HG03457 (cell line): ENCODE measurements around the gene IP6K1.
"Not testable (repeated sequence)": the region's sequence is repeated elsewhere in the genome, so short reads cannot be mapped to it uniquely, and the experiment has no call there.

Experiments used
- ATAC-seq: cut with Tn5 transposase; IDR thresholded peaks from one replicate; pipeline ENCODE4 v1.9.1; 2021; ENCODE audit warnings: moderate number of reproducible peaks; ENCODE audit not compliant: unreplicated experiment

The IP6K1 gene

DNA sequence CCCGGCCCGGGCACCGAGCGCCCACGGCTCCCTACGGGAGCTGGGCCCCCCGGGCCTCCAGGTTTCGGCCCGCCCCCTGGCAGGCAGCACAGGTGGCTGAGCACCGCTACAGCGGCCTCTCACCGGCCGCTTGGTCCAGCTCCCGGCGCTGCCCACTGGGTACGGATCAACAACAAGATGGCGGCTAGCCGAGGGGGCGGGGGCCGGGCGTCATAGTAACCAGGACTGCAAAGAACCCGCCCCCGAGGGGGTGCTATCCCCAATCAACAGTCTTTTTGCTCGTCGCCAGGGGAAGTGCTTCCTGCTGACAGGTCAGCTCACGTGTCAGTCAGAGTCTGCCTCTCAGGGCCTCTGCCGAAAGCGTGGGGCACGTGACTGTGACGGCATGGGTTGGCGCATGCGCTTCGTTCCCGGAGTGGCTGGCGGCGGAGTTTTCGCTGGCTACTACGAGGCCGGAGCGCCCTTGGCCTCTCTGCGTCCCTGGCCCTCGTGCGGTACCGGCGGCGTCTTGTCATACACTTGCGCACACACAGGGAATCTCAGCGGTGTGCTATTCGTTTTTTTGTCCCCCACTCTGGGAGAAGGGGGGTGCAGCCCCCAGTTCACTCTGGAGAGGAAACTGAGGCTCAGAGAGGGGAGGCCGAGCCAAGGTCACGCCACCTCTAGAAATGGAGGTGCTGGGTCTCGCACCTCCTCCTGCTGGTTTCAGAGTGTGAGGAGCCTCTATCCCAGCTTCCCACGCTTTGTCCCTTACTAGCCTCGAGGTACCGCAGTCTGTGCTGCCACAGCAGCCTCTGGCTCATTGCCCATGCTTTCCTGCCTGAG lies at the start of gene IP6K1:
Gene IP6K1 (minus strand): TSS at position 186 of the 825 bp plus-strand sequence. CDS start 38,502 bp downstream, outside the sequence.
- ATAC-seq, result peak; percentile 85

DNA sequence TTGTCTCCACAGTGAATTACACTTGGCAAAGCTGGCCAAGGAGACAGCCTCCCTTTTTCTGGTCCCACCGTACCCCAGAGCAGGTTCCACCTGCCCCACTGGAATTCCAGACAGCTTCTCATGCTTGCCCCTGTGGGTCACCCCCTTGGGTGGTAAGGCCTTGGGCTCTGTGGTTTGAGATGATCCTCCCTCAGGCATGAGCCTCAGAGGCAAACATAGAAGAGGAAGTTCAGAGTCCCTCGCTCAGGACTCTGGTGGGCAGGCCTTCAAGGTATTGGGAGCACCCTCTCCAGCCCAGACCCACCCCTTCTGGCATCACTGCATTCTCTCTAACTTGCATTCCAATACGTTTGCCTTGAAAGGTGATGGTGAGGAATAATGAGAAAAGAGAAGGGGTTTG lies 45.0 kb upstream of the IP6K1 start:
- no peak for ATAC-seq

DNA sequence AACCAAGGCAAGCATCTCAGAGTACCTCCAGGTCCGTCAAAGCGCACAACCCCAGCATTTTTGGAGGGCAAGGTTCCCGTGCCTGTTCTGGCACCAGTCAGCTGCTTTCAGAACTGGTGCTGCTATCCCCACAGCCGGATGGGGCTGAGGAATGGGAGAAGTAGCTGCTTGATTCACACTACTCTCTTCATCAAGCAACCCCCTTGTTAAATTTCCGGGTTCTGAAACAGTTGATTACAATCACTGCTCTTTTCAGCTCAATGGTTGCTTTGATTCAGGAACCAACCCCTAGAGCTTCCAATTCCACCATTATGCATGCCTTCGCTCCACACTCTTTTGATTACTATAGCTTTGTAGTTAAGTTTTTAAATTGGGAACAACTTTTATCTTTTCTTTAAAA lies 39.7 kb upstream of the IP6K1 start:
- no peak for ATAC-seq

DNA sequence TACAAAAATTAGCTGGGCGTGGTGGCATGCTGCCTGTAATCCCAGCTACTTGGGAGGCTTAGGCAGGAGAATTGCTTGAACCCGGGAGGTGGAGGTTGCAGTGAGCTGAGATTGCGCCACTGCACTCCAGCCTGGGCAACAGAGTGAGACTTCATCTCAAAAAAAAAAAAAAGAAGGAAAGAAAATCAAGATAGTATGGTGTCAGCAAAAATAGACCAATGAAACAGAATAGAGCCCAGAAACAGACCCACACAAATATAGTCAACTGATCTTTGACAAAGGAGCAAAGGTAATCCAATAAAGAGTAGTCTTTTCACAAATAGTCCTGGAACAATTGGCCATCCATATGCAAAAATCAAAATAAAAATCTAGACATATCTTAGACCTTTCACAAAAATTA lies 36.8 kb upstream of the IP6K1 start:
- not testable (repeated sequence) for ATAC-seq

DNA sequence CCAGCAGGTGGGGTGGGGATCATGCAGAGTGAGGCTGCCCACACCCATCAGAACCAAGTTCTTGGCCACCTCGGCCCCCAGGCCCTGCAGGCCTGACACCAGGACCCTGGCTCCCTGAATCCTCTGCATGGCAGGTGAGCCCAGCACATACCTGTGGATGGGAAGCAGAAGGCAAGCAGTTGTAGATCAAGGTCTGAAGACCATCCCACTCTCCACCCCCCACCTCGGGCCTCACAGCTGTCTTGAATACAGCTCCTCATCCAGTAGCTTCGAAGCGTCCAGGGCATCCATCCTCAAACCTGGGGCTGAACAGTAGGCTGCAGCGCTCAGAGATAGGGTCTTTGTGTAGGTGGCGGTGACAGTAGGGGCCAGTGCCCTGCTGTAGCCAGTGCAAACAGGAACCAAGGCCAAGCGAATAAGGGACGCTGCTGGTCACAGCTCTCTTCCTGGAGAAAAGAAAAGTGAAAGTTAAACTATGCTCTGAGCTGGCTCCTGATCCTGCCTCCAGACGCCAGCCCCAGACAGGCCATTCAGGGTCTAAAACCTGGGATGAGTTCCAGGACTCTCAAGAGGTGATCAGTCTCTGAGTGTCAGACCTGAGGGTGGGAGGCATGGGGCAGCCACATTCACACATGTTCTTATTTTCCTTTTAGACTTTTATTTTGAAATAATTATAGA lies 27.3 kb upstream of the IP6K1 start, which contains the start of gene UBA7:
Gene UBA7 (minus strand): TSS at position 457 of the 678 bp plus-strand sequence. CDS start 166 bp downstream, at position 291.
- no peak for ATAC-seq

DNA sequence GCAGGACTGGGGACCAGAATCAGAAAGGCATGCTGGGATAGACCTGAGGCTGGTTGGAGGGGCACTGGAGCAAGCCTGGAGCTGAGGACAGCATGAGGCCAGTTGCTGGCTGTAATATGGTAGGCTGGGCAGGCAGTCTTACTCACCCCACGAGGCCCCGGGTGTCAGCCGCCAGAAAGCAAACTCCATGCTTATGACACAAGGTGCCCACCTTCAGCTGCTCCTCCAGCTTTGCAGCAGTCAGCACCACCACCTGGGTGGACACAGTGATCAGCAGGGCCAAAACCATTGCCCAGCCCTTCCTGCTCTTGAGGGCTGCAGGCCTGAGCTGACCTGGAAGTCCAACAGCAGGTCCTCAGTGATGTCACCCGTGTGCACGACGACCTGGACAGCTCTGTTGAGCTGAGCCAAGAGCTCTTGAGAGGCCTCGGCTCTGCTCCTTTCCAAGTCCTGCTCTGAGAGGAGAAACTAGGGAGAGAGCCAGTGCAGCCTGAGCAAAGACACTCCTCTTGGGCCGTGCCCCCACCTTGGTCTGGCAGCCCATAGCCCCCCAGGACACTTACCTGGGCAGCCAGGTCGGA lies 26.7 kb upstream of the IP6K1 start:
- no peak for ATAC-seq

DNA sequence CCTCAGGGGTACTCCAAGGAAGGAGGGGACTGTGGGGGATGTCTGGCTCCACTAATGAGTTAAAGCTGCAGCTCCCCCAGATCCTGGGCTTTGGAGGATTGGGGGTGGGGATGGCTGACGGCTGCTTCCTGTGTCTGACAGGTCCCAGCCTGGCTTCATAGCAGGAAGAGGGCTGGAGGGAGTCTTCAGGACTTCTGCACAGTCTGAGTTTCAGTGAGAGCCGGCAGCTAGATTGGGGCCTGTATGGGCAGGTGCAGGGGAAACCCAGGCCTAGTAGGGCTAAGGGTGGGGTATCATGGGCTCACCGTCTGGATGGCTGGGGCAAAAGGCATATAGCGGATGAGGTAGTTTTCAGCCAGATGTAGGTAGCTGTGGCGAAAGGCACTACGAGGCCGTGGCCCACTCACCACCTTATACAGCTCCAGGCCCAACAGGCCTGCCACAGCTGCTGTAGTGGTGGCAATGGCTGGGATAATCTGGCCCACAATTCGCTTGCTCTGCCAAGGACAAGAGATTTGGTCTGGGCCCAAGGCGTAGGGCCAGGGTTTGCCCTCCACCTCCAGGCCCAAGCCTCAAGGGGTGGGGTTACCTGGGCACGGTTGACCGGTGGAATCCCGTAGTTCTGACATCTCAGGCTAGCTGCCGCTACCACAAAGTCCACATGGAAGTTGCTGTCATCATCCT lies 21.2 kb upstream of the IP6K1 start:
- ATAC-seq, result no peak

DNA sequence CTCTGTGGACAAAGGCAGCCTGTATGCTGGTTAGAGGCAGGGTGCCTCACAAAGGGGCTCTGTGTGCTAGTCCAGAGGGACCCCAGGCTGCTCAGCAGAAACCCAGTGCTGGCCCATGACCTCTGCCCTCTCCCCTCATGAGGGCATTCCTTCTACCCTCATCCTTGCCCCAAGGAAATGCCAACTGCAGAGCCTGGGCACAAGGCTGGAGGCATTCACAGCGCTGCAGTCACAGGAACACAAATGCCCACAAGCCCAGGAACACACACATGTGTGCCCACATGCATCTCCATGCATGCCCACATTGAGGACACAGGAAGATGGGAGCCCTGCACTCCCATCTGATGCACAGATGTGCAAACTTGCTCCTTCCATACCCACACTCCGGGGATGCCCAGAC lies 20.5 kb upstream of the IP6K1 start:
- ATAC-seq, result no peak

DNA sequence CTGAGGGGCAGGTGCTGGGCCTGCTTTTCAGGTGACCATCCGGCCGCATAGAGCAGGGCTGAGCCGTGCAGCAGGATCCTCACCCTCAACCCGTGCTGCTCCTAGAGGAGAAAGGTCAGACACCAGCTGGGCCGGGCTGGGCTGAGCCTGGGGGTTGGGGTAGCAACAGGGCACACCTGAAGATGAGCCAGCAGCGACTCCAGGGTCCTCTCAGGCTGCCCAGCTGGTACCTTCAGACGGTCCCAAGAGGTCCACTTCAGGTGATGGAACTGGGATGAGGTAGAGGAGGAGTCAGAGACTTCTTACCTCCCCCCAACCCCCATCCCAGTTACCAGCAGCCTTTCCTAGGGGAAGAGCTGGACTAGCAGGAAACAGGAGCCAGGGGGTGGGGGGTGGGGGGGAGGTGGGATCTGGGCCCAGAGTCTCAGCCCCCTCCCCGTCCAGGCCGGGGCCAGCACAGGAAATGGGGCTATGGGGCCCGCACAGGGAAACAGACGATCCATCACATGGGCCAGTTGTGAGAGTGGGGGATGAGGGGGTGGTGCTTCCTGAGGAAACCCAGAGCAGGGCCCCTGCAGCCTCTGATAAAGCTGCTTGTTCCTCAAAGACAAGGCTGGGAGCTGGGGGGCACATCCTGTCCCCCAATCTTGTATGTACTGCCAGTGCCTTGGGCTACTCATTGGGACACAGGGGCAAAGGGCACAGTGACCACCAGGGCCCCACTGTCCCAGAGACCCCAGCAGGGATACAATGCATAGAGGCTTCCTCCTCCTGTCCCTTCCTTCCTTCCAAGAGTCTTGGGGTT lies 19.8 kb upstream of the IP6K1 start:
- no peak for ATAC-seq

DNA sequence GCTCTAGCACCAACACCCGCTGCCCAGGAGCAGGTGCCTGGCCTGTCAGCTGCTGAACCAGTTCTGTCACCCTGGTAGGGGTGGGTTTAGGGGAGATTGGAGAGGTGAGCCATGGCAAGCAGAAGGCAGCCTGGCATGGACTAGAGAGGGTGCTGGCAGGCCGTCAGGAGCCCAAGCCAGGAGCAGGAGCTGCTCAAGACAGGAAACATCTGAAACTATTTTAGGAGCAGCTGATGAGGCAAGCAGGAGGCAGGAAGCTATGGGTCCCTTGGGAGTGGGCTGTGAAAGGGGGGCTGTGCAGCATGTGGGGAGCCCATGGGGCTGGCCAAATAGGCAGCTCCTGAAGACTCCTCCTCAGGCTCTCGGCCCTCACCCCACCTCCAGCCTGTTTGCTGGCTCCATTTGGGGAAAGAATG lies 19.0 kb upstream of the IP6K1 start:
- no peak for ATAC-seq

DNA sequence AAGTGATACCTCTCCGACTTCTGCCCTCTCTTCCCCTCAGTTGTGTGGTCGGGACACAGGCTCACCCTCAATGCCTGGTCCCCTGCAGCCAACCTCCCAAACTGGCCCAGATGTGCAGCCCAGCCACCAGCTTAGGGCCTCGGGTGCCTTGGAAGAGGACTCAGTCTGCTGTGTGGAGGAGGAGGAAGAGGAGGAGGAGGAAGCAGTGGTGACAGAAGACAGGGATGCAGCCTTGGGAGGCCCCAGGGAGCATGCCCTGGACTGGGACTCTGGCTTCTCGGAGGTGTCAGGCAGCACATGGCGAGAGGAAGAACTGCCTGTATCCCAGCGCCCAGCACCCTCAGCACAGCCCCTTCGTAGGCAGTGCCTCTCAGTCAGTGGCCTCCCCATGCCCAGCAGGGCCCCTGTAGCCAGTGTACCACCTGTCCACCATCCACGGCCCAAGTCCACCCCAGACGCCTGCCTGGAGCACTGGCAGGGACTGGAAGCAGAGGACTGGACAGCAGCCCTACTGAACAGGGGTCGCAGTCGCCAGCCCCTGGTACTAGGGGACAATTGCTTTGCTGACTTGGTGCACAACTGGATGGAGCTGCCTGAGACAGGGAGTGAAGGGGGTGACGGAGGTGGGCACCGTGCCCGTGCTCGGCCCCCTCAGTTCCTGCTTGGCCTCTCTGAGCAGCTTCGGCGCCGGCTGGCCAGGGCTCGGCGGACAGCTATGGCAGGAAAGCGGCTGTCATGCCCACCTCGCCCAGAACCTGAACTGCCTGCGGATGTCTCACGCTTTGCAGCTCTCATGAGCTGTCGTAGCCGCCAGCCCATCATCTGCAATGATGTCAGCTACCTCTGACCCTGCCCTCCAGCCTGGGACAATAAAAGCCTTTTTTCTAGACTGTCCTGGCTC lies 18.0 kb upstream of the IP6K1 start:
- no peak for ATAC-seq

DNA sequence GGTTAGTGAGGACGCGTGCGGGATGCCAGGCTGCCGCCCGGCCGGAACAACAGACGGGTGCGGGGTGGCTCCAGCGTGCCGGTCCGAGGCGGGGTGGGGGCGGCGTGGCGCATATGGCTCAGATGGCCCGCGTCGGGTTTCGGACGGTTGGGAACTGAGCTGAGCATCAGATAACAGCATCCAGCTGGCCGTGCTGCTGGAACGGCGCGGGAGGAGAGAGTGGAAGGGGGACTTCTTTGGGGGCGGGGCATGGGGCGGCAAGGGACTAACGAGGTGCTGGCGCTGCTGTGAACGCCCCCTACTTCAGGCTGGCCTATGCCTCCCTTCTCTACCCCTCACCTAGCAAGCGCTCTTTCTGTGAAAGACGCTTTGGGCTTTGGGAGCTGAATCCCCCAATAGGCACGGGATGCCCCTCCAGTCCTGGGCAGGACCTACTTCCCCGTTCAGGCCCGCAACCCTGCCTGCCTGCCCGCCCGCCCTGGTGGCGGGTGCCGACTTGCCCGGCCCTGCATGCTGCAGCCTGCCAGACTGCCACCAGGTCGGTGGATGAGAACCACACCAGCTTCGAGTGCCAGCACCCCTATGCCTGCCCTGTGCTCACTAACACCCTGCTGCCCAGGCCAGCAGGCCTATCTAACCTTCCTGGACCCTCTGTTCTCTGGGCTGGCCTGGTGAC lies 17.3 kb upstream of the IP6K1 start:
- ATAC-seq, result peak; percentile 2

DNA sequence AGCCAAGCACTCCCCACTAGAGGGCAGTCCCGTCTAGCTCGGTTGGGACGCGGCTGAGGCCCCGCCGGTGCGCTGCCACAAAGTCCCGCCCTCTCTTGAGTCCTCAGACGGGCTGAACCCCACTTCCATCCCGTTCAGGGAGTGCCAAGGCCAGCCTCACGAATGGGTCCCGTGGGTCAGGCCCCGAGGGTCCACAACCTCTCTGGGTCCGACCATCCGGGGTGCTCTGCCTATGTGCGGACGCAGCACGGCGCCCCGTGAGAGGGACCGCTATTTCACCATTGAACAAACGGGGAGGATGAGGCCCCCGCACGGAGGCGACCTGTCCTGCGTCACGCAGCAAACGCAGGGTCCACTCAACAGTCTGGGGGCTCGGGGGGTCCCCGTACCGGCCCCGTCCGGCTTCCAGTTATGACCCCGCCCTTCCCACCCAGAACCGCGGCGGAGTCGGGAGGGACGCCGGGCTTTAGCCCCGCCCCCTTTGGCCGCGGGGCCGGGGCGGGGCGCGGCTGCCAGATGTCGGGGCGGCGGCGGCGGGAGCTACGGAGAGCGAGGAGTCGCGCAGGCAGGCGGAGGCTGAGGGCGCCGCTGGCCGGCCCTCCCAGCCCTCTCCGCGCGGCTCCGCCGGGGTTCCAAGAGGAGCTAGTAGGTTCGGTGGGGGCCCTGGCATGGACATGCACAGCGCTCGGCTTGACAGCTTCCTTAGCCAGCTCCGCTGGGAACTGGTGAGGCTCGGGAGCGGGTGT lies 16.6 kb upstream of the IP6K1 start, which contains the start of gene INKA1:
Gene INKA1 (plus strand): TSS at position 543 of the 746 bp plus-strand sequence. CDS start 132 bp downstream, at position 675.
- peak; percentile 45 for ATAC-seq

DNA sequence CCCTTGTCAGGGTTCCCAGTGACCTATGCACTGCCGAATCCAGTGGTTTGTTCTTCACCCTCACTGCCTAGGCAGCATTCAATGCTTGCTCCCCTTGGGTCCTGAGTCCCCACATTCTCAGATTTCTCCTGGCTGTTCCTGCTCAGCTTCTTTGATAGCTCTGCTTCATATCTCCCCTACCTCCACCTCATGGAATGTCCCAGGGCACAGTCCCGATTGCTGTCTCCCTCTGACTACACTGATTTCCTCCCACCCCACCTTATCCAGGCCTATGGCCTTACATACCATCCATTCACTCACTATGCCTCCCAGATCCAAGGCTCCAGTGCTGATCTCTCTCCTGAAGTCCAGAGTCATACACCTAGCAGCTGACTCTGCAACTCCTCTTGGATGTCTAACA lies 14.8 kb upstream of the IP6K1 start:
- no peak for ATAC-seq

DNA sequence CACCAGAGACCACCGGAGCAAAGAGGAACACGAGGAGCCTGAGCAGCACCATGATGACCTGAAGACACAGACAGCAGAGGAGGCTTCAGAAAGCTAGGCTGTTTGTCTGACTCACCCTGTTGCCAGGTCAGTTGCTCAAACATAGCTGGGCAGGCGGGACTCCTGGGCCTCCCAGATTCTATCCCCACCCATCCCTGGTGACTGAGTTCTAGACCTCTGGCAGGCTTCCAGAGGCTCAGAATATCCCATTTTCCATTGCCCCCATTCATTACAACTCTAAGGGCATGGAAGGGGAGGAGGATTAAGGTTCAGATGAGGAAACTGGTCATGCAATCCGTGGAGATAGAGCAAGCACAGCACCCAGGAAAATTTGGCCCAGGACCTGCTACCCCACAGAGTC lies 13.4 kb upstream of the IP6K1 start, which contains the start of gene CDHR4:
Gene CDHR4 (minus strand): TSS at position 113 of the 400 bp plus-strand sequence. CDS start 61 bp downstream, at position 52.
- no peak for ATAC-seq

DNA sequence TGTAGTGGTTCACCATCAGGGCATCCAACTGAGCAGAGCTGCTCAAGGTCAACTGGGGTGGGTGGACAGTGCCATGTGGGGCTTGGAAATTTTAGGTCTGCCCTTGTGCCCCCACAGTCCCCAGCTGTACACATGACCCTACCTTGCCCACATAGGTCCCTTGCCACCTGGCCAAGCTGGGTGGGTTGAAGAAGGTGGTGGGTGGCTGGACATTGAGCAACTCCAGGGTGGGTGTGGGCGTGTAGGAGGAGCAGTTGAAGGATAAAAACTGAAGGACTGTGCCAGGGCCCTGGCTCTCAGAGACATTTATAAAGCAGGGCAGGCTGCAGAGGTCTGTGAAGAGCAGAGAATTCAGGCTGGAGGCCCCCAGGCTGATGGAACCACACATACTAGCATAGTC lies 12.8 kb upstream of the IP6K1 start:
- ATAC-seq, result no peak

DNA sequence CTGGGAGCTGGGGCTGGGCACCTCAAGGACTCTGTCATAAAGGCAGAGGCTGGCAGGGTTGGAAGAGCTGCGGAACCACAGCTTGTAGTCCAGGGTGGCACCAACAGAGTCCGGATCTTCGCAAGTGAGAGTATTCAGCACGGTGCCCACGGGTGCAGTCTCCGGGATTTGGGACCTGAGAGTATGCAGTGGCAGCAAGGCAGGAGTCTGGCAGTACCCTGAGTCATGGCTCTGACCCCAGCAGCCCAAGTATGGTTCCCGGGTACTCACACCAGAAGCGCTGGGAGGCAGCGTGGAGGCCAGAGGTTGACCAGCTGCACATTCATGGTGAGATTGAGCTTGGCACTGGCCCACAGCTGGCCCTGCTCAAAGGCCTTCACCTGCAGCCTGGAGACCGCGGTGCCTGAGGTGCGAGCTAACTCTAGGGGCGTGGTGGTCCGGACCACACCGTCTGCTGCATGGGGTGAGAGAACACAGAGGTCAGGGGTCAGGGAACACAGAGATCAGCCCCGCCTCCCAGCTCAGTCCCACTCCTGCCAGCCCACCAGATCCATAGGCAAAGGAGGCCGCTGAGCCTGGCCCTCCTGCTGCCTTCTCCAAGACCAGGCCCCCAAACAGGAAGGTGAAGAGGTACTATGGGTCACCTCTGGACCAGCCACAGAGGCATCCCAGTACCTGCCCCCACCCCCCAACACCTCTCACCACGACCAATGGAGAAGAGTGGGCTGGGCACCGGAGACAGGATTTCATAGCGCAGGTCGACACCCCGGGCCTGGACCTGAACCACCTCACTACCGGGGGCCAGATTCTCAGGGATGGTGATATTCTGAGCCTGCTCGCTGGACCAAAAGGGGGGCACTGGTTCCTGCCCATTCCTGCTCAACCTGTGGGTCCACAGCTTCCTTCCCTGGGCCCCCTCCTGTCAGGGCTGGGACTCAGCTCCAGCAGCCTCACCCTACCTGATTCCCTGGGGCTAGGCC lies 8.9 kb upstream of the IP6K1 start:
- ATAC-seq, result no peak
